Measurements from ENCODE around the gene LYPD6B.

- TF ChIP-seq CTCF (IDR thresholded peaks at IDR 0.05; ENCODE audit: insufficient read depth, low read length) (no peak), POLR2AphosphoS5 (IDR thresholded peaks at IDR 0.05; ENCODE audit: low read depth) (no peak), REST (IDR thresholded peaks at IDR 0.05; ENCODE audit: insufficient replicate concordance, low read depth) (no peak), GABPA (IDR thresholded peaks at IDR 0.05; ENCODE audit: low read depth) (no peak)
Observed at GRCh38 chr2:149170156-149170555, 131.7 kb downstream of the LYPD6B start.

Measured in HL-60 (cell line).